HG02623 (cell line): ENCODE results near the gene DGKI.

Source experiments
- ATAC-seq: cut with Tn5 transposase; IDR thresholded peaks from one replicate; pipeline ENCODE4 v1.9.1; 2021; ENCODE audit warnings: moderate library complexity; ENCODE audit not compliant: unreplicated experiment

Gene DGKI

DNA sequence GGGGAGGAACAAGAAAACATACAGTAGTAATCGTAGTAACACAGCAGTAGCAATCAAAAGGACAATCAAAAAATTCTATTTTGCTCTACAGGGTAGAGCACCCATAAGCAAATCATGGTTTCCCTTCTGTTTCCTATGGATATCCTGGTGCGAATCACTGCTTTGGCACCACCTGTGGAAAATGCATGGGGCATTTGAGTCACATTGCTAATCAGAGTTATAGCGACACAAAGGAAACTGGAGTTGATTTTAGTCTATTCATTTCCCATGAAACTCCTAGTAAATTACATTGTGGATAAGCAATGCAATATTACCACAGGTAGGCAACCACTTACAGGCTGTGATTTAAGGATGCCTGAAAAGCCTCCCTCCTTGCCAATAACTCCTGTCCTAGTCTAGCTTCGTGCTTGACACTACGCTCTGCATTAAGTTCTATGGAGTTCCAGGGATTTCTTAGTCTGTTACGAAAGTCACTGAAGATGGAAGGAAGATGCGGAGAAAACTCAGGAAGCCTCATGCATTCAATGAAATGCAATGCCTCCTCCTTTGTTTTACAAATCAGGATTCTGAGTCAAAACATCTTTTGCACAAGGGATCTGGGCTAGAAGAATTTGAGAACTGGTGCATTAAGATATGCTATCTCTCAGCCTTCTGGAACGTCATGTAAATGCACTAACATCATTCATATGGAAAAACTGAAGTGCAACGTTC is 188.4 kb downstream of the DGKI start:
- ATAC-seq, result no peak

DNA sequence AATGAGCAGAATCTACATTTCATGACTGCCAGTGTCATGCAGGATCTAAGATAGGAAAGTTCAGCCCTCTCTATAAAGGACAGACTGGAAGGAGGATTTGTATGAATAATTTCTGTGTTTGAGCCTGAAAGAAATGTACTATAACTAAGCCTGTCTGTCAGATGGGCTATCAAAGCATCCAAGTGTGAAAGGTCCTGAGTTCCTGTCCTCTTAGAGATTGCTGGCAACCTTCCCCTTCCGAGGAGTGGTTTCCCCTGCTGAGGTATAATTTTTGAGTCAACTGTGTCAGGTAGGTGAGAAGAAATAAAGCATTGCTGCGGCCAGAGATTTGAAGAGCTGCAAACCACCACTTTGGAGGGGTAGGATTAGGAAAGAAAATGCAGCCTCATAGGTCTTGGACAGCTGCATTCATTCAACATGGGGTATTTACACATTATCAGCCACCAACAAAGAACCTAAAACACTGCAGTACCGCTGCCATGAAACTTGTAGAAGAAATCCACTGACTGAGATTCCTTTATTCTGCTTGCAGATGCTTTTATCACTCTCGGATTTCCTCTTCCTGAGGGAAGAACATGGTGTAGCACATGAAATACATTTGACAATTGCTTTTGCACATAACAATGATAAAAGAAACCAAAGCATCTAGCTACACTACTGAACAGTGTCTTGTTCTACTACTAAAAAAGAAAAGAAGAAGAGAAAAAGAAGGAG is 189.1 kb downstream of the DGKI start:
- ATAC-seq, result no peak

DNA sequence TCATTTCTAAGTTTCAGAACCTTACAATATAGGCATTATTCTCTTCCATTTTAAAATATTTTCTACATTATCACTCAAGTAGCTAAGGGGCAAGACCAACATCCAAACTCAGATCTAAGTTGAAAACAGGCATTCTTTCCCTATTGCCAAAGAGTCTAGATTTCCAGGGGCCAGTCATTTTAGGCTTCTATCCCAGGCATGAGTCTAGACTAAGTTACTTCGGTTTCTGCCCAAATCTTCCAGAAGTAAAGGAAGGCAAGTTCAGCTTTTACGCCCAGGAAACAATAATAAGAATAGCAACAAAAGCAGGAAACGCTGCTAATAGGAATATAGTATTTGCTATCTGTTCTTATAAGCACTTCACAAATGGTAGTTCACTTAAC is 189.9 kb downstream of the DGKI start:
- ATAC-seq, result no peak

DNA sequence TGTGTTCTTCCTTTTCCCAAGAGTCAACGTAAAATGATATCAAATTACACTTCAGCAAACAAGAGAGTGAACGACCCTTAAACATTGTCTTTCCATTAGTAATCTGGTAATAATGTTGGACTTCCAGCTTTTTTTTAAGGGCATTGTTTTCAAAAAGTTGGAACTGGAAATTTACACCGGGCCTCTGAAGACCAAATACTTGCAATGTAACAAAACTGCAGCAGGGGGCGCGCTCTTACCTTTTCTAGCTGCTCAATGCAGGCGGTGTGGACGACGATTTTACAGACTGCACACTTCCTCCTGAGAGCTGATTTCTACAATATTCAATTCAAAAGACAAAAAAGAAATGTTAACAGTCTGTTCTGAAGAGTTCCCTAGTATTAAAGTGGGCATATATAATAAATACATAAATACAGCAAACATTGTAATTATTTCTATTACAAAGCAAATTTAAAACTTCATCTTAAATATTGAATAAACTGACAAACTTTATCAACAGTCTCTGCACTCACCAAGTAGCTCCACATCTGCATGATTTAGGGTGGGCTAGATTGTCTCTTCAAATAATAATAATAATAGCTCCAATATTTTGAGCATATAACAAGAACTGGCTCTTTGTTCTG is 190.4 kb downstream of the DGKI start:
- peak; percentile 75 for ATAC-seq

DNA sequence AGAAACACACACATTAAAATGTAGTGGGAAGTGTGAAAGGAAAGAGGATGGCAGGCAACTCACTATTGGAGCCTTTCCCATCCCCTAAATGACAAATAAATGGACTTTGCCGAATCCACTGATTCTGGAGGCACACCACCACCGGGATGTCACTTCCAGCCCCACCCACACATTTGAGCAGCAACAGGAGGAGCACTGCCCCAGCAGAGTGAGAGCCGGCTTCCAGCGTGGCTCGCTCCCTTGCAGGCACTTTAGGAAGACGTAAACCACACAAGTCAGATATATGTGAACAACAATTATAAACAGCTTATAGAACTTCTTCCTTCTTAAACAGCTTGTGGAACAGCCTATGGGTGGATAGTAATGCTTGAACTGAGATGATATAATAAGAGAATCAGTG is 191.0 kb downstream of the DGKI start:
- no peak for ATAC-seq

DNA sequence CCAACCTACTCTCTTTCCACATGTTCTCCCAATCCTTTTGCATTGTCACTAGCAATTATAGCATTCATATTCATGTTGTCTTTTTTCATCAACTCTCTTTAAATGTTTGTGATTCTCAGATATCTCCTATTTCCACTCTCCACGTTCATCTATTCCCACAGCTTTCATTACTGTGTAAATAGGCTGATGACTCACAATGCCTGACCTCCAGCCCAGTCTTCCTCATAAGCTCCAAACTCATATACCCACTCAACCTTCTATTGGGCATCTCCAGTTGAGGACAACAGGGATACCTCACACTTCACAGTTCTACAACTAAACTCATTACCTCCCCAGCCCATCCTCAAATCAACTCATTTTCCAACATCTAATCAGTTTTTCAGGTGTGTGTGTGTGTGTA is 194.1 kb downstream of the DGKI start:
- ATAC-seq, result no peak

DNA sequence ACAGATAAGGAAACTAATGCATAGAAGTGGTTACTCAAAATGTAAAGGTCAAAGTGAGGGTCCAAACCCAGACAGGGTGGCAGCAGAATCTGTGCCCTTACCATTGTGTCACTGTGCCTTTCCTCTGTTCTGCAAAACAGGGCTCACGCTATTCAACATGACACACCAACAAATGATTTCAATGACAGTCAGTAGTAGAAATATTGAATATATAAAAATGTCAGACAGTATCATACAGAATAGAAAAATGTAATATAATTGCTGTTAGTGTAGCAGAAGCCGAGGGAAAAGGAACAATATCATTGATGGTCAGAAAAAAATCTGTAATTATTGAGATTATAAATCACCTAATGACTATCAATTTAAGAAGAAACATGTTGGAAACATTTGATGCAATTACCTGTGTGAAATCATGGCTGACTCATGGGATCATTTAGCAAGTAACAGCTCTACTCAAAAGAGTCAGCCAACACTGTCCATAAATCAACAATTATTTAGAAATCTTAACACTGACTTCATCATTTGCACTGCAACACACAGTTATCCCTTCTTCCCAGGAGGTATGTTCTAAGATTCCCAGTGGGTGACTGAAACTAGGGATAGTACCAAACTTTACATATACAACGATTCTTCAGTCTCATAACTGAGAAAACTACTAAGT is 198.7 kb downstream of the DGKI start:
- no peak for ATAC-seq

DNA sequence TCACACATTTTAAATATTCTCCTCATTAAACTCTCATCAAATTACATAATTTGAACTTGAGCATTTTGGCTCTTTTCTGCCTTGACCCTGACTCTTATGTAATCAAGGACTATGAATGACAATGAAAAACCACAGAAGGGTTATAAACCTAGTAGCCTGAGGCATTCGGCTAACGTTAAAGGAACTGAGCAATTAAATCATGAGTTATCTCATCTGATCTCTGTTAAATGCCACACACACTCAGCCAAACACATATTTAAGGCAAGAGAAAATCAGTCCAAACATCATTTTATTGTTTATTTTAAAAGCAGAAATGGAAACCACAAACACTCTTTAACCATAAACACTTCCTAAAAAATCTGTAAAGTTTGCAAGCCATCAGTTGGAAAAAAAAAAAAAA is 204.3 kb downstream of the DGKI start:
- no peak for ATAC-seq

DNA sequence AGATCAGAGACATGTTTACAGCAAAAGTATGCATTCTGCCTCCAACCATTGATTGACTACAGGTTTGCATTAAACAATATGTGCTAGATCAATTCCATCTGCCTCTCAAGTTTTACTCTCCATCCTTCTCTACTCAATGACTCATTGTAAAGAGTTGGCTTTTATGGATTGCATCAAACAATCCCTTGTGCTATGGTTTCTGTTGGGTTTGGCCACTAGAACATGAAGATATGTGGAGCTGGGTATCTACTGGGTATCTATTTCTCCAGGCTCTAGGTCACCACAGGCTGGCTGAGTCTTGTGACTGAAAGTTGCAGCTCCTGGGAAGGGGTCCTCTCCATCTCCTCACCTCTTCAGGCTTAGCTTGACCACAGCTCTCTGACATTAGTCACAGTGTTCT is 204.7 kb downstream of the DGKI start:
- no peak for ATAC-seq

DNA sequence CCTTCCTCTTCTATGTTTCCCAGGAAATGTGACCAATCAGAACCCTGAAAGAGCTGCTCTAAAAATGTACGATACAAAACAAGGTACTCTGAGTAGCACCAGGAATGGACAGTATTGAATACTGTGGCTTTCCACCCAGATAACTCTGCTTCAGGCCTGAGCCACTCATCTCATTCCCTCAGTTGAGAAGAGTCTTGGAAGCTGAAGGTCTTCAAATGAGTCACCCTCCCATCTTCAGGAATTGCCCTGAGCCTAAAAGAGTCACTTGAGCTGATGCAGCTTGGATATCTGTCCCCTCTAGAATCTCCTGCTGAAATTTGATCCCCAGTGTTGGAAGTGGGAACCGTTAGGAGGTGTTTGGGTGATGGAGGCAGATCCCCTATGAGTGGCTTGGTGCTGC is 210.4 kb downstream of the DGKI start:
- ATAC-seq, result no peak

DNA sequence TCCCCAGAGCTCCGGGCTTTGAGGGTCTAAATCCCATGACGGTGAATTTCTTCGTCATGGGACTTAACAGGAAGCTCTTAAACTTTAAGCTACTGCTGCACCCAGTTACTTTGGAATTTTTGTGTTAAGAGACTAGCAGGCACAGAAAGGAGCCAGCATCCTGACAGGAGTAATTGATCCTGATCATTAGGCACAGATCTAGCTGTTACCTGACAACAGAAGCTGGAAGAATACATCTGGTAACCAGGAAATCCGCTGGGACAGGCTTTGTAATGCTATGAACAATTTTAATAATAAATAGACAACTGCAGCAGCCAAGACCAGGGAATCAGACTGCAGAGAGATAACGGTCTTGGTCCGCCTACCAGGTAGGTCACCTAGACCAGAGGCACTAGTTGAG is 210.9 kb downstream of the DGKI start:
- no peak for ATAC-seq

DNA sequence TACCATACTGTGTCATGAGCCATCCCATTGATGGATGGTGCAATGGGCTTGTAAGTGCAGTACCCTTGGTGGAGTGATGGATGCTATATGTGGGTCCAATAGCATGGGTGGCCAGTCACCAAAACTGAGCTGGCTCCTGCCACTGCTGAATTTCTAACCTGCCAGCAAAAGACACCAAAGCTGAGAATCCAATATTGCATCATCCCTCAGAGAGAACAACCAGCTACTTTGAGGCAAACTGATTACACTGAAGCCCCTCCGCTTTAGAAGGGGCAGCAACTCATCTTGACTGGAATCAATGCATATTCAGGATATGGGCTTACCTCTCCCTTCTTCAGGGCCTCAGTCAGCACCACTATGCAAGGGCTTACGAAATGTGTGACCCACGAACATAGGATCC is 211.6 kb downstream of the DGKI start:
- no peak for ATAC-seq

DNA sequence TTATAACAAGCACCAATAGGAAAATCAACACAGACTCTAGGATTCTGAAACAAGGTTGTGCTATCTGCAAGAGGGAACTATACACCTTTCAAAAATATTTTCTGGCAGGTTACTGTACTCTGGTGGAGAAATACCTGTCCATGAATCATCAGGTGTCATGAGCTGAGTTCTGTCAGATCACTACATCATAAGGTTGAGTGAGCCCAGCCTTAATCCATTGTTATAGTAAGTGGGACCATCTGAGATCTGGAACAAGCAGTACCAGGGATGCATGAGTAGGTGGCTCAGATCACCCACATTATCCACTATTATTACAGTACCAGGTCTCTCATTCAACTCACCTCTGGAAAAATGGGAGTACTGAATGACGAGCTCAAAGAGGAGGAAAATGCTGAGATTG is 212.4 kb downstream of the DGKI start:
- no peak for ATAC-seq

DNA sequence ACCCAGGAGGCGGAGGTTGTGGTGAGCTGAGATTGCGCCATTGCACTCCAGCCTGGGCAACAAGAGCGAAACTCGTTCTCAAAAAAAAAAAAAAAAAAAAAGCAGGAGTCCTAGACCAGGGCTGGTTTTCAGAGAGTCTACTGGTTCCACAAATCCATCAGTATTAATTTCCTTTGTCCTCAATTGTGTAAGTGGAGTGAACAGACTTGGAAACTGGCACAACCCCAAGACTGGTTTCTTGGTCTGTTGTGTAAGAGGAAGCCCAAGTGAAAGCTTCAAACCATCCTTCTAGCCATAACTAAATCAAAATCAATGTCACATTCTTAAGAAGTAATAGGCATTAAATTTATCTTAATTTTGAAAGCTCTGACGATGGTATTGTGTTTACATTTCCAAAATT is 213.6 kb downstream of the DGKI start:
- ATAC-seq, result no peak

DNA sequence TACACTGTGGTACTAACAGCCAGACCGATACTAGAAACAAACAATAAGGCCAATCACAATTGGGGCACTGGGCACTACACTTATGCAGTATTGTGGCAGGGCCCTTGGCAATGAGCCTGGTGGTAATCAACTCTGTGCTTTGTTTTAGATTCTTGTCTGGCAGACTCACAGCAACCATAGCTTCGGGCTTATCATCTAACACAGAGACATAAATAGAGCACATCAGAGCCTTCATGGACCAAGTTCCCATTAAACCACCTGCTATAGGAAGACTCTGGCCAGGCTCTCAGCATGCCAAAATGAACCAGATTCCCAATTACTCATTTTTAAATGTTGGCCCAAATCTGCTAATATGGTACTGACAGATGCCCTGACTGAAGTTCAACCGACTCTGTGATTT is 218.6 kb downstream of the DGKI start:
- no peak for ATAC-seq

DNA sequence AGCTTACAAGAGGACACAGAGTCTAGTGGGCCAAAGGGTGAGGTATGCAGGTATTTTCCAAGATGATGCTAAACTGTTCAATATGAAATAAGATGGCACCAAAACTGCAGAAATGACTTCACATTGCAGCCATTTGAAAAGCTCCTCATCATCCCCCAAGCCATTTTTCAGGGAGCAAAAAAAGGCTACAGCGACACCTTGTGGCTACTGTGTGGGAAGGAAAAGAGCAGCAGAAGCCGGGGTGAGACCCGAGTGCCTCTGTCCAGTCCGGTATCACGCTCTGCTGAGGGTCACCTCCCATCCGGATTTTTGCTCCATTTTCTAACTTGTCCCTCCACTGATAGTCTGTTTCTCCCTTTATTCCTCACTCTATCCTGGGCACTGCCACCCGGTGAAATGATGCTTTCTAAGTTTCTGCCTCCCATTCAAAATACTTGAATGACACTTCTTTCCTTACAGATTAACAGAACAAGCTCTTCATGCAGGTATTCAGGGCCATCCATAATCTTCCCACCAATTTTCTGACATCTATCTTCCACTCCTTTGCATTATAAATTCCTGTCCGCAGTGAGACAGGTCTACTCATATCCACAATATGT is 220.2 kb downstream of the DGKI start:
- ATAC-seq, result peak; percentile 81

DNA sequence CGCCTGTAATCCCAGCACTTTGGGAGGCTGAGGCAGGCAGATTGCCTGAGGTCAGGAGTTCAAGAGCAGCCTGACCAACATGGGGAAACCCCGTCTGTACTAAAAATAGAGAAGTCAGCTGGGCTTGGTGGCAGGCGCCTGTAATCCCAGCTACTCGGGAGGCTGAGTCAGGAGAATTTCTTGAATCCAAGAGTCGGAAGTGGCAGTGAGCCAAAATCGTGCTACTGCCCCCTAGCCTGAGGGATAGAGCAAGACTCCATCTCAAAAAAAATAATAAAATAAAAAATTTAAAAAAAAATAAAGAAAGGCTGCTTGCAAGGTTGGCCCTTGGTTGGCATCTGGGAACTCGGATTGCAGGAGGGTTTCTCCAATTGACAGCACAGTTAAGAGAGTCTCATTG is 221.6 kb downstream of the DGKI start:
- ATAC-seq, result no peak

DNA sequence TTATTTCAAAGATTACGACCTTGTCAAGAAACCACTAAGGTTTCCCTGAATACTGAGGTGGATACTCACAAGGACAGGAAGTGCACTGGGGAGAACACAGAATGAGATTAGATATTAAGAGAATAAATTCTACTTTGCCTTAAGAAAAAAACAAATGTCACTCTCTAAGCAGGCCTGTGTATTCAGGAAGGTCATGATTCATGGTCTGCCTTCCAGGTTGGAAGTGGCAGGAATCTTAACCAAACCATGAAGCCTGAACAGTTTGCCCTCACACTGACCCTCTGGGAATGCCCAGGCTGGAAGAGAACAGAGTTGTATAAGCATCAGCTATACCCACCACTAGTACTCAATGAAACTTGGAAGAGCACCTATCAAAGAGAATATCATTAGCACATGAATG is 227.6 kb downstream of the DGKI start:
- no peak for ATAC-seq

DNA sequence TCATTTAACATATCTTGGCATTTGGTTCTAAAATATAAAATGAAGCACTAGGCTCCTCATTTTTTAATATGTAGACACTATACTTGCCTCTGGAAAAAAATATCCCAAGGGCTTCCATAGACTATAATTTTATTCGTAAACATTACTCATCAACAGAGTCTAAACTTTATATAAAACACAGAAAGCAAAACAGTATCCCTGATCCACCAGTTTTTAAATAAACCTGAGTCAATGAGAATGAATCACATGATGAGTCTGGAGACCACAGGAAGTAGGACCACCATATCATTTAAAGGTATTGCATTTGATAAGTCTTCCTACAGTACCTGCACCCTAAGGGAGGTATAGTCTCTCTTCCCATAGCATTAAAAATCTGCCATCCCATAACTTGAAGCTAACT is 228.0 kb downstream of the DGKI start:
- ATAC-seq, result no peak

DNA sequence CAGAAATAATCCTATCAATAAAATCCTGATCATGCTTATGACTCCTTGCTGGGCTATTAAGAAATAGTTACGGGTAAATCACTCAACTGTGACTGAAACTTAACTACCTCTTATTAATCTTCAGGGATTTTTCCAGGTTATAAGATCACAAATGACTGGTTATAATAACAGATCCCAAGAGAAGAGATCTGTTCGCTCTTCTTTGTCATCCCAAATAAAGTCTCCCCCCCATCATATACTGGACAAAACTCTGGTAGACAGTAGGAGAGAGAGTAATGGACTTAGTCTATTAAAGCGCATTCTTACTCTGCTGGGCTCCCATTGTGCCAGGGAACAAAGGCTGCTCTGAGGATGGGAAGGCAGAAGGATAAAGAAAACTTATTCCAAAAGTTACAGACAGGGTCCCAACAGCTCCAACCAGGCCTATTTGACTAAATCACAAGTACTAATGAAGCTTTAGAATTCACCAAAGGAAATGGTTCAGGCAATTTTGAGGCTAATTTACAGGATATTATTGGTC is 233.7 kb downstream of the DGKI start:
- ATAC-seq, result no peak

DNA sequence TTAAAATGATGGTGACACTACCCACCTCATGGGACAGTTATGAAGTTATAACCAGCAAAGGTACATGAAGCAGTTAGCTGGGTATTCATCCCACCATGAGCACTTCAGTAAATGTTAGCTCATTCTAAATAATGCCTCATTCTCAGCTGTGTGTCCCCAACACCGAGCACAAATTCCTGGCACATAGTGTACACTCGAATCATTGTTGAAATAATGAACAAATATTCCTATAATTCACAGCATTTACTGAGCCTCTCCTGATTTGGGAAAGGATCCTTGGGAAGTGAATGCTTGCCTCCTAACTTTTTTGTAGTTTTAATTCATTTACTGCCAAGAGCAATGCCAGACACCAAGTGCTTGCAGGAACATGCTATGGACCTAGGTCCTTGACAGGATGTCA is 235.2 kb downstream of the DGKI start:
- no peak for ATAC-seq
